WTC11 (cell line): ENCODE measurements around the gene MRPS11.

Source experiments
- CBFB ChIP-seq: sonication (generic); formaldehyde crosslinking; IDR thresholded peaks from 2 replicates; pipeline ENCODE4 v1.8.1; 2022; ENCODE audit warnings: mild to moderate bottlenecking, low read depth, missing genetic modification reagents
- CREM ChIP-seq: sonication (generic); formaldehyde crosslinking; IDR thresholded peaks from 2 replicates; pipeline ENCODE4 v1.8.1; 2022; ENCODE audit warnings: mild to moderate bottlenecking, missing genetic modification reagents, moderate library complexity
- SMAD3 ChIP-seq: sonication (generic); formaldehyde crosslinking; IDR thresholded peaks from 2 replicates; pipeline ENCODE4 v1.8.0; 2022; ENCODE audit warnings: missing genetic modification reagents, mild to moderate bottlenecking, borderline replicate concordance
- TF ChIP-seq, protein P1 (sequence below): sonication (generic); formaldehyde crosslinking; IDR thresholded peaks from 2 replicates; pipeline ENCODE4 v1.8.1; 2022; ENCODE audit warnings: low read depth, mild to moderate bottlenecking, moderate library complexity, missing genetic modification reagents, borderline replicate concordance
- TF ChIP-seq, protein P2 (sequence below): fragments of 200-600 bp; IDR thresholded peaks from 2 replicates; pipeline ENCODE4 v1.8.0; 2022; ENCODE audit warnings: antibody characterized with exemption

DNA sequence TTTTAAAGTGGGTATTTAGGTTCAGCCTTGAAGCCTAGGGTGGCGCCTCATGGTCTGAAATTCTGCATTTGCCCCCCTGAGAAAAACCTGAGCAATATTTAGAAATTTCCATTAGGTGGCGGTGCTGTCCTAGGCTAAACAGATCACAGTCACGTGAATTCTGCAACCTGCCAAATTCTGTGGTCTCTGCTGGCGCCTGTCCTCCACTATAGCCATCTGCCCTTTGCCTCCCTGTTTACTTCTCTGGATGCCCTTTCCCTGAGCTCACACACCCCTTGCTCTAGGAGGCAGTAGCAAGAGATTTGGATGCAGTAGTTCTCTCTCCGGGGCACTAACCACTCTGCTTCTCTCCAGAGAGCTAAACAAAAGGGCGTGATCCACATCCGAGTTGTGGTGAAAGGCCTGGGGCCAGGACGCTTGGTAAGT is 9.1 kb downstream of the MRPS11 start:
- no peak for TF ChIP-seq CREM (CRISPR knock-in tag)
- TF ChIP-seq, protein P1, sequence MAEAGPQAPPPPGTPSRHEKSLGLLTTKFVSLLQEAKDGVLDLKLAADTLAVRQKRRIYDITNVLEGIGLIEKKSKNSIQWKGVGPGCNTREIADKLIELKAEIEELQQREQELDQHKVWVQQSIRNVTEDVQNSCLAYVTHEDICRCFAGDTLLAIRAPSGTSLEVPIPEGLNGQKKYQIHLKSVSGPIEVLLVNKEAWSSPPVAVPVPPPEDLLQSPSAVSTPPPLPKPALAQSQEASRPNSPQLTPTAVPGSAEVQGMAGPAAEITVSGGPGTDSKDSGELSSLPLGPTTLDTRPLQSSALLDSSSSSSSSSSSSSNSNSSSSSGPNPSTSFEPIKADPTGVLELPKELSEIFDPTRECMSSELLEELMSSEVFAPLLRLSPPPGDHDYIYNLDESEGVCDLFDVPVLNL (CRISPR knock-in tag): no peak
- TF ChIP-seq SMAD3 (CRISPR knock-in tag): no peak
- no peak for TF ChIP-seq CBFB (CRISPR knock-in tag)
- TF ChIP-seq, protein P2, sequence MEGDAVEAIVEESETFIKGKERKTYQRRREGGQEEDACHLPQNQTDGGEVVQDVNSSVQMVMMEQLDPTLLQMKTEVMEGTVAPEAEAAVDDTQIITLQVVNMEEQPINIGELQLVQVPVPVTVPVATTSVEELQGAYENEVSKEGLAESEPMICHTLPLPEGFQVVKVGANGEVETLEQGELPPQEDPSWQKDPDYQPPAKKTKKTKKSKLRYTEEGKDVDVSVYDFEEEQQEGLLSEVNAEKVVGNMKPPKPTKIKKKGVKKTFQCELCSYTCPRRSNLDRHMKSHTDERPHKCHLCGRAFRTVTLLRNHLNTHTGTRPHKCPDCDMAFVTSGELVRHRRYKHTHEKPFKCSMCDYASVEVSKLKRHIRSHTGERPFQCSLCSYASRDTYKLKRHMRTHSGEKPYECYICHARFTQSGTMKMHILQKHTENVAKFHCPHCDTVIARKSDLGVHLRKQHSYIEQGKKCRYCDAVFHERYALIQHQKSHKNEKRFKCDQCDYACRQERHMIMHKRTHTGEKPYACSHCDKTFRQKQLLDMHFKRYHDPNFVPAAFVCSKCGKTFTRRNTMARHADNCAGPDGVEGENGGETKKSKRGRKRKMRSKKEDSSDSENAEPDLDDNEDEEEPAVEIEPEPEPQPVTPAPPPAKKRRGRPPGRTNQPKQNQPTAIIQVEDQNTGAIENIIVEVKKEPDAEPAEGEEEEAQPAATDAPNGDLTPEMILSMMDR: no peak
